HG02759 (cell line): ENCODE measurements around the gene ANKRD40.
"Not testable (repeated sequence)": the region's sequence is repeated elsewhere in the genome, so short reads cannot be mapped to it uniquely, and the experiment has no call there.

ENCODE experiments used
- ATAC-seq: cut with Tn5 transposase; IDR thresholded peaks from one replicate; pipeline ENCODE4 v1.9.1; 2021; ENCODE audit warnings: mild to moderate bottlenecking, moderate library complexity; ENCODE audit not compliant: unreplicated experiment

The ANKRD40 gene

GRCh38 chr17:50687200-50688066, 20.3 kb downstream of the ANKRD40 start:
- no peak for ATAC-seq

GRCh38 chr17:50686494-50687199, 21.1 kb downstream of the ANKRD40 start:
- ATAC-seq, result no peak

- ATAC-seq, result no peak
These were observed 21.8 kb downstream of the ANKRD40 start for GRCh38 chr17:50685691-50686493.

- ATAC-seq, result no peak
These were observed 22.4 kb downstream of the ANKRD40 start for GRCh38 chr17:50685334-50685665.

- ATAC-seq, result no peak
These were observed 22.9 kb downstream of the ANKRD40 start for GRCh38 chr17:50684612-50685333.

- no peak for ATAC-seq
These were observed 23.5 kb downstream of the ANKRD40 start for GRCh38 chr17:50684288-50684611.

- no peak for ATAC-seq
These were observed 24.1 kb downstream of the ANKRD40 start for GRCh38 chr17:50683434-50684287.

- no peak for ATAC-seq
These were observed 24.8 kb downstream of the ANKRD40 start for GRCh38 chr17:50682938-50683337.

GRCh38 chr17:50682441-50682840, 25.3 kb downstream of the ANKRD40 start:
- no peak for ATAC-seq

GRCh38 chr17:50681263-50682200, 26.2 kb downstream of the ANKRD40 start:
- ATAC-seq, result no peak

- ATAC-seq, result not testable (repeated sequence)
These were observed 27.0 kb downstream of the ANKRD40 start for GRCh38 chr17:50680543-50681262.

- ATAC-seq, result no peak
These were observed 27.6 kb downstream of the ANKRD40 start for GRCh38 chr17:50680126-50680525.

- no peak for ATAC-seq
These were observed 28.6 kb downstream of the ANKRD40 start for GRCh38 chr17:50679008-50679544.

- no peak for ATAC-seq
These were observed 29.8 kb downstream of the ANKRD40 start for GRCh38 chr17:50677851-50678375.

GRCh38 chr17:50676065-50676975, 31.4 kb downstream of the ANKRD40 start:
- no peak for ATAC-seq

GRCh38 chr17:50675627-50676026, 32.1 kb downstream of the ANKRD40 start:
- no peak for ATAC-seq

GRCh38 chr17:50675190-50675589, 32.5 kb downstream of the ANKRD40 start:
- no peak for ATAC-seq
